Ascending aorta (tissue), 2 donors: ENCODE results near the gene FEN1. TPM values are rescaled to one million over a fixed set of nuclear protein-coding genes. Genes with fewer than 3 reads are reported as not detected.

ENCODE experiments used
- DNase-seq, 2 donors: peaks; one replicate each; pipeline ENCODE4 v3.0.0-alpha.2; 2019; ENCODE audit warnings: low spot score in 2 of 2
- H3K27ac ChIP-seq, 2 donors: fragments of 200-600 bp; sonication (generic); one replicate each; pipeline ENCODE4 v1.5.1; 2016 to 2017; ENCODE audit warnings: mild to moderate bottlenecking in 1 of 2
- H3K27me3 ChIP-seq: fragments of 200-600 bp; sonication (generic); one replicate; pipeline ENCODE4 v1.5.1; 2017
- H3K36me3 ChIP-seq, 2 donors: fragments of 200-600 bp; sonication (generic); one replicate each; pipeline ENCODE4 v1.5.1; 2016
- H3K4me1 ChIP-seq, 2 donors: fragments of 200-600 bp; sonication (generic); one replicate each; pipeline ENCODE4 v1.5.1; 2016 to 2017; ENCODE audit warnings: mild to moderate bottlenecking in 1 of 2
- H3K4me3 ChIP-seq, 2 donors: fragments of 200-600 bp; sonication (generic); one replicate each; pipeline ENCODE4 v1.5.1; 2016 to 2017; ENCODE audit warnings: mild to moderate bottlenecking in 1 of 2
- H3K9me3 ChIP-seq, 2 donors: fragments of 200-600 bp; sonication (generic); one replicate each; pipeline ENCODE4 v1.5.1; 2016
- CTCF ChIP-seq, 3 experiments: fragments of 200-600 bp in 2 of 3; fragments of 450-650 bp in 1 of 3; sonication (generic) in 2 of 3; IDR thresholded peaks; one replicate each; pipeline ENCODE4 v1.5.1; 2016 to 2019; ENCODE audit warnings: antibody characterized with exemption in 3 of 3, mild to moderate bottlenecking in 1 of 3, moderate library complexity in 1 of 3
- intact Hi-C: fragments of 100-400 bp; cut with DNase I; formaldehyde crosslinking; loops from one replicate; pipeline ENCODE4 v1.15.1; 2023
- total RNA-seq: library from RNA; depleted of rRNA; stranded (reverse); fragments of >200 nt; gene quantifications from one replicate; pipeline ENCODE4 v1.1.0, GENCODE V29; 2016

The FEN1 gene
- total RNA-seq, 1 donor from 2014 or later, result 1.5 TPM

DNA sequence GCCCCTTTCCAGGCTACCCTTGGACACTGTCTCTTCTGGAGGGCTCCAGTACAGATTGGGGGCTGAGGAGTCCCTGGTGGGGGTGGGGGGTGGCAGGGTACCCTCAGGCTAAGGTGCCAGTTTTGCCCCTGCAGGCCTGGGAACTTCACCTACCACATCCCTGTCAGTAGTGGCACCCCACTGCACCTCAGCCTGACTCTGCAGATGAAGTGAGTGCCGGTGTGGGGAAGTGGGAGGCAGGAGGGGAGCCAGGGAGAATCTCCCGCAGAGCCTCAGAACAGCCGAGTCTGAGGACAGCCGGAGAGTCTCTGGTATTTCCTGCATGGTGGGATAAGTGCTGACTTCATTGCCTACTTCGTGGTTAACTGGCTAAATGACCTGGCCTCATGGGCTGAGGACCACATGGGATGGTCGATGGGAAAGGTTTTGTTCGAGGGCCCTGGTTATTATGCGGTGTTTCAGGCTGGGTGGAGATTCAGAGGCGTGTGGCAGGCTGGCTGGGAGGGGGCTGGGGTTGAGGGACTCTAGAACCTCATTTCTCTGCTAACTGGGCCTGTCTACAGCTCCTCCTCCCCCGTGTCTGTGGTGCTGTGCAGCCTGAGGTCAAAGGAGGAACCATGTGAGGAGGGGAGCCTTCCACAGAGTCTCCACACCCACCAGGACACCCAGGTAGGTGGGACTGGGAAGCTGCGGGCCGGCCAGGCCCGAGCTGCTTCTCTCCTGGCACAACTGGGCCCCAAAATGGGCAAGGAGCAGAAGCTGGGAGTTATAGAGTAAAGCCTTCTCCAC lies 8.8 kb upstream of the FEN1 start:
- TF ChIP-seq CTCF (IDR thresholded peaks at IDR 0.05), result no peak
- Histone ChIP-seq H3K4me1 (no peaks in the 10 kb centered on the region), H3K27ac (no peak overlapping the region), H3K9me3 (no peaks in the 10 kb centered on the region), H3K36me3 (peaks cover 38 to 46% of the 10 kb centered on the region in 2 donors), H3K27me3 (no peaks in the 10 kb centered on the region), H3K4me3 (no peak overlapping the region)
- intact Hi-C loops, result no loop called here
- DNase-seq, result no peak

DNA sequence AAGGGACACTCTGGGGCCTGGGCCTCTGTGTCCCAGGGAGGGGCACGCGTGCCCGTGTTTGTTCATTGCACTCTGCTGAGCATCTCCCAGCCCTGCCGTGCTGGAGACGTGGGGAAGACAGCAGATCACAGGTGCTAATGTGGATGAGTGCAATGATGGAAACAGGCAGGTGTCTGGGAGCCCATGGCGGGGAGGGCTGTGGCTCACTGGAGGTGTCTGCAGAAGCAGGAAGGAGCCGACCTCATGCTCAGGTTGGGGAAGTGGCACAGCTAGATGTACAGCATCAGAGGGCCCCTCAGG lies 8.3 kb upstream of the FEN1 start:
- Histone ChIP-seq H3K9me3 (no peaks in the 10 kb centered on the region), H3K4me1 (no peaks in the 10 kb centered on the region), H3K36me3 (peaks cover 43 to 51% of the 10 kb centered on the region in 2 donors), H3K4me3 (no peak overlapping the region), H3K27ac (no peak overlapping the region), H3K27me3 (no peaks in the 10 kb centered on the region)
- no peak for TF ChIP-seq CTCF (IDR thresholded peaks at IDR 0.05)
- DNase-seq, result no peak
- intact Hi-C loops, result no loop called here

DNA sequence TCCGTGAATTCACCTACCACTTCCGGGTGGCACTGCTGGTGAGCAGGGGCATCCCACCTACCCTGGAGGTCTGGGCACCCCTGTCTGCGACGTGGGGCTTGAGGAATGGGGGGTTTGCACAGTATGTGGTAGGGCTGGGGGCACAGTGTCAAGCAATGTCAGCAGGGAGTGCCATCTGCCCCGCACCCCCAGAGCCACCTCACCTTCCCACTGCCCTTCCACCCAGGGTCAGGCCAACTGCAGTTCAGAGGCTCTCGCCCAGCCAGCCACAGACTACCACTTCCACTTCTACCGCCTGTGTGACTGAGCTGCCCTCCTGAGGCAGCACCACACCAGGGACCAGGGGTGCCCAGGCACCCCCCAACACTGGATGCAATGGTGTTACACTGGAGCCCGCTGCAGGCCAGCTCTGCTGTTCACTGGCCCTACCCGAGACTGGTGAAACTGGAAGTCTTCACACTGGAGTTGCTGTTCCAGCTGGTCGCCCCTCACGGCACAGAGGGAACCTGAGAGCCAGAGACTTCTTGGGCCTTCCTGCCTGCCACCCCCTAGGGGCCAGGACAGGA lies 6.8 kb upstream of the FEN1 start:
- H3K4me3 ChIP-seq, result no peak overlapping the region
- no peaks in the 10 kb centered on the region for H3K4me1 ChIP-seq
- no peak overlapping the region for H3K27ac ChIP-seq
- DNase-seq, result no peak
- no peaks in the 10 kb centered on the region for H3K9me3 ChIP-seq
- TF ChIP-seq CTCF (IDR thresholded peaks at IDR 0.05), result no peak
- H3K36me3 ChIP-seq, result peaks cover 51 to 60% of the 10 kb centered on the region in 2 donors
- no peaks in the 10 kb centered on the region for H3K27me3 ChIP-seq
- intact Hi-C loops, result no loop called here

DNA sequence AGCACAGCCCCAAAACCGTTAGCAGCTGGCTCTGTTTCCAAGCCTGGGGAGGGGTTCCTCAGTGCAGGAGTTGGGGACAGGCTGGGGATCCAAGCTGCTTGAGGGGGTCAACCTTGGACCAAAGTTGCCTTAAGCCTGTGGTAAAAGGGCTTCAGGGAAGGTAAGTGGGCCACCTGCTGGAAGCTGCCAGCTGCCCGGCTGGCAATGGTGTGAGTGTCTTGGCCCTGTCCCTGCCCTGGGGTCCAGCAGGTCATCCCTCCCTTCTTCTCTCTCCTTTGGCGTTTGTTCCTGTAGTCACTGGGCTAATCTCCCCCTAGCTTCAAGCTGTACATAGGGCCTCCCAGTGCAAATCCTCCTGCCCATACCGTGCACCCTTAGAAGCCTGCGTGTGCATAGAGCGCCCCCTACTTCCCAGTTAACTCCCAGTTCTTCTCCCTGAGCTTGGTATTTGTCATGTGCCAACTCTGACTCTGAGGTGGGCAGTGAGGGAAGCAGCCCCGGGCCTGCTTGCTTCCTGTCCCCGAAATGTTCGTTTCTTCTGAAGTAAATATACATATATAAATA lies 4.7 kb upstream of the FEN1 start:
- peaks cover 45 to 60% of the 10 kb centered on the region in 2 donors for H3K36me3 ChIP-seq
- peak in 1 of 3 experiments; percentile 15 for TF ChIP-seq CTCF (IDR thresholded peaks at IDR 0.05)
- no peak overlapping the region for H3K4me3 ChIP-seq
- no peak overlapping the region for H3K27ac ChIP-seq
- no peaks in the 10 kb centered on the region for H3K9me3 ChIP-seq
- H3K4me1 ChIP-seq, result peaks cover 0 to 11% of the 10 kb centered on the region in 2 donors
- intact Hi-C loops, result no loop called here
- DNase-seq, result no peak
- no peaks in the 10 kb centered on the region for H3K27me3 ChIP-seq

- H3K4me1 ChIP-seq, result peaks cover 5 to 19% of the 10 kb centered on the region in 2 donors
- peak in 1 of 3 experiments; percentile 18 for TF ChIP-seq CTCF (IDR thresholded peaks at IDR 0.05)
- H3K27me3 ChIP-seq, result no peaks in the 10 kb centered on the region
- intact Hi-C loops, result loop anchor here (1.0 to 5.0 kb wide), 4 partner anchors 23 to 330 kb away; partner anchors contain the start of genes FTH1 and INCENP
- peak overlapping the region; percentile 79 to 99 for H3K4me3 ChIP-seq
- no peaks in the 10 kb centered on the region for H3K9me3 ChIP-seq
- peak overlapping the region; percentile 87 to 97 for H3K27ac ChIP-seq
- DNase-seq, result peak in 1 of 2 donors; percentile 89
- H3K36me3 ChIP-seq, result peaks cover 32 to 35% of the 10 kb centered on the region in 2 donors
These were observed 888 bp upstream of the FEN1 start for GRCh38 chr11:61791737-61792309.
